Activated CD4-positive, alpha-beta T cell treated with anti-CD3 and anti-CD28 coated beads, Interleukin-10, Interleukin-2, amounts not matched to agents 100 ng/mL and 50 ng/mL, durations not matched to agents 16 hours and 8 hours (primary cell): ENCODE measurements around the gene IMP3.

Source experiments
- DNase-seq: peaks from one replicate; pipeline ENCODE4 v3.0.0-alpha.2; 2020

The IMP3 gene

DNA sequence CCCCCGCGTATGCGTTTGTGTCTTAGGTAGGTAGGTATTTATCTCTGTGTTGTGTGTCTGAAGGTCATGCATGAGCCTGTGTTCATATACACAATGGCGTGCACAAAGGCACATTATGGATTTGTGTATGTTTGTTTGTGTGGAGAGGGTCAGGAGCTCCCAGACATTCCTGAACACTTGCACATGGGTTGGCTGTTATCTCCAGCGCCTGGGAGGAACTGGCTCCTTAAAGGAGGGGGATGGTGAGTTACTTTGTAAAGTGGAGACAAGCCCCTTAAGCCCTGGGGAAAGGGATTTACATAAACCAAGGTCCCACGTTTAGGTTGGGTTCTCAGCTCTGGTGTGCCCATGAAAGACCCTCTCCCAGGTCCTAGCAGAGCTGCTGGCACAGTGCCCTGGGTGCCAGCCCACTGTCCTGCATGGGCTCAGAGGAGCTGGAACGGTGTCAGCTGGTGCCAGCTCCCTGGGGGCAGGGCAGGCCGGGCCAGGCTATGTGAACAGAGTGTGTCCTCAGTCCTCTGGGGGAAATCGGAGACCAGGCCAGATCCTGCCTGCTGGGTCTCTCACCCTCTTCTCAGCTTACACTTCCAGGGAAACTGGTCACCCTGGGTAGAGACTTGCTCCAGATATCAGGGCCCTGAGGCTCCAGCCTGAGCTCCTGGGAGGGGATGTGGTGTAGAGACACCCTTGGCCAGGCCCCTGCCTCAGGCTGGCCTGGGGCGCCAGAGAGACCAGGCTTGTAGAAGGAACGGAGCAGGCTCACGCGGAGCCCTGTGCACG is 32.8 kb upstream of the IMP3 start:
- no peak for DNase-seq

DNA sequence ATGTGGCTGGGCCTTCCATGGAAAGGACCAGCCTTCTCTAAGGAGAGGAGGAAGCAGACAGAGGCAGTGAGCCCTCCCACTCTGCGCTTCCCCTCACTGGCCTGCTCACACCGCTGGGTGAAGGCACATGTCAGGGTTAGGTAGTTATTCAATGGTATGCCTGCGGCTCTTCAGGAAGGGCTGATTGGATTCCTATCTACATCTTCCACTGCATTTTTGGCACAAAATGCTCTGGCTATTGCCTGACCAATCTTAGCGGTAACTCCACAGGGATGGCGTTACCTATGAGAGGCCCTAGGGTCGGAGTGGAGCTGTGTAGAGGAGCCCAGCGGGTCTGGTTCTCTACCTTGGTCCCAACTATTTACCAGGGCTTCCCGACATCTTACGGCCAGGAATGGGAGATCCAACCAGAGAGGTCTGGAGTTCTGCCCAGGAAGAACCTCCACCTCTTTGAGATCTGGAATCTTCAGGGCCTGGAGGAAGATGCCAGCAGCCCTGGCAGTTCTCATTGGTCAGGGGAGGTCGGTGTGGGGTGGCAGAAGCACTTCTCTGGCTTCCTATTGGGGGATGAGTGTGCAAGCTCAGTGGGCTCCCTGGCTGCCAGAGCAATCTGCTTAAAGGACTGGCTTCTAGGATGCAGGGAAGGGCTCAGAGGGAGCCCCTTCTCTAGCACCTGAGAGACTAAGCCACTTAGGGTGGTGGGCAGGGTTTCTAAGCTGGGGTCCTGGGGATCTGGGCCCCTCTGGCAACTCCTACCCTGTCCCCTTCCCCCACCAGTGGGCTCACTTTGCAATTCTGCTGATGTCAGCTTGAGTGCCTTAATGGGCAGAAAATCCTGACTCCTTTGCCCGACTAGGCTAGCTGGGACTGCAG is 31.9 kb upstream of the IMP3 start:
- DNase-seq, result no peak

- no peak for DNase-seq
These were observed 29.8 kb upstream of the IMP3 start for GRCh38 chr15:75669879-75670212.

- peak; percentile 24 for DNase-seq
These were observed 29.3 kb upstream of the IMP3 start for GRCh38 chr15:75669191-75669878.

- DNase-seq, result no peak
These were observed 26.9 kb upstream of the IMP3 start for GRCh38 chr15:75666823-75667501.

- DNase-seq, result no peak
These were observed 24.0 kb upstream of the IMP3 start for GRCh38 chr15:75663931-75664421.

DNA sequence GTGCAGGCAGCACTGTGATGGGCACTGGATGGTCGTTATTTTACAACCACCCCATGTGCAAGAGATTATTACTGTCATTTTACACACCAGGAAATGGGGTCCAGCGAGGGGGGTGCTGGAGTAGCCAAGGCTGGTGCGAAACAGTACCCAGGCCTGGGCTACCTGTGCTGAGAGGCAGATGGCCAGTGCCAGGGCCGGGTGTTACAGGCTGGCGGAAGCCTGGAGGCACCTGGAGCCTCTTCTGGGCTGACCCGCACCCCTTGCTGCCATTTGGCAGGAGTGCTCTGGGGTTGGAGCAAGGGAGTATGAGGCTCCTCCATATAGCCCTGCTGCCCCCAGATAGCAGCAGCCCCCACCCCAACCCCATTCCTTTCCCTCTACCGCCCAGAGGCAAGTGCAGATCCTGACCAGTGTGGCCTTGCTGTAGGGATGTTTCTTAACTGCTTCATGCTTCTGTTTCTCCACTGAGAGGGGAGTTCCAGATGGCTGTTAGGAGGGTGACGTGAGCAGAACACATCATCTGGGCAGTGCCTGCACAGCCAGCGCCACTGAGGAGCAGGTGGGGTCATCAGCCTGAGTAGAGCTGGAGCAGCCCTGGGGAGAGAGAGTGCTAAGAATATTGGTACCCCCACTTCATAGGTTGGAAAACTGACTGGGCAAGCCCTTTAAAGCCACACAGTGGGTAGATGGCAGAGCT is 22.9 kb upstream of the IMP3 start:
- no peak for DNase-seq

DNA sequence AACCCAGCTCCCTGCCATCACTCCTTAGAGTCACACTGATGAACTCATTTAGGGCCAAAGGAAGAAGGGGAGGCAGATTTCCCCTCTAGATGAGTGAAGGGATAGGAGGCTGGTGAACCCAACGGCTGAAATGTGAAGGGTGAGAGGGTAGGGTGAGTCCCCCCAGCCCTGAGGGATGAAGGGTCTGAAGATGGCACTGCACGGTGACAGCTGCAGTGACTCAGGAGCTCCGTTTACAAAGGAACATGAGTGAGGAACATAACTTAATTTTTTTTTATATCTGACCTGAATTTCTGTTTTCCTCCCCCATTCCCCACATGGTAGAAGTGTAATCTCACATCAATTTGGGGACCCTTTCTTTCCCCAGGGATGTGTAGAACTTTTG is 21.7 kb upstream of the IMP3 start:
- DNase-seq, result no peak

DNA sequence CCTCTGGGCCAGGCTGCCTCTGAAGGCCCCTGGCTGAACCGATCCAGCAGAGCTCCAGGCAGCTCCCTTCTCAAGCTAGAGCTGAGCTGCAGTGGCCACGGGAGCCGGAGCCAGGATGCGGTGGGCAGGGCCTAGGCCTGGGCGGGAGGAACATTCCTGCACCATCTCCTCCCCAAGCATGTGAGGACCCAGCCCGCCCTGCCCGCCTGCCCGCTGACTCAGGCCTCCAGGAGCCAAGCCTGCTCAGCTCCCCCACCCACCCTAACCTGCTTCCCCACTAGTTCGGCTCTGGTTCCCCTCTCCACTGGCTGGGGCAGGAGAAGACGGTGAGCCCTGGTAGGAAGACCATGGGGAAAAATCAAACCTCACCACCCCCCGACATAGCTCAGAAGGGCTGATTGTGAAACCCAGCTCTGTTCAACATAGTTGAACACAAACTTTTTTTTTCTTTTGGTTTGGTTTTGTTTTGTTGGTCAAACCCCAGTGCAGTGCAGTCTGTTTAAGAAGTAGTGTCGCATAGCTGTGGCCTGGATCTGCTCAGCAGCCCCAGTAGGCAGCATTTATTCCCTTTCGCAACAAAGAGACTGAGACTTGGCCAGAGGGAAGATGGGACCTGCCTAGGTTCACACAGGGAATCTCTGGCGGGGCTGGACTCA is 21.2 kb upstream of the IMP3 start:
- DNase-seq, result no peak

GRCh38 chr15:75659928-75660645 is 20.1 kb upstream of the IMP3 start:
- no peak for DNase-seq

DNA sequence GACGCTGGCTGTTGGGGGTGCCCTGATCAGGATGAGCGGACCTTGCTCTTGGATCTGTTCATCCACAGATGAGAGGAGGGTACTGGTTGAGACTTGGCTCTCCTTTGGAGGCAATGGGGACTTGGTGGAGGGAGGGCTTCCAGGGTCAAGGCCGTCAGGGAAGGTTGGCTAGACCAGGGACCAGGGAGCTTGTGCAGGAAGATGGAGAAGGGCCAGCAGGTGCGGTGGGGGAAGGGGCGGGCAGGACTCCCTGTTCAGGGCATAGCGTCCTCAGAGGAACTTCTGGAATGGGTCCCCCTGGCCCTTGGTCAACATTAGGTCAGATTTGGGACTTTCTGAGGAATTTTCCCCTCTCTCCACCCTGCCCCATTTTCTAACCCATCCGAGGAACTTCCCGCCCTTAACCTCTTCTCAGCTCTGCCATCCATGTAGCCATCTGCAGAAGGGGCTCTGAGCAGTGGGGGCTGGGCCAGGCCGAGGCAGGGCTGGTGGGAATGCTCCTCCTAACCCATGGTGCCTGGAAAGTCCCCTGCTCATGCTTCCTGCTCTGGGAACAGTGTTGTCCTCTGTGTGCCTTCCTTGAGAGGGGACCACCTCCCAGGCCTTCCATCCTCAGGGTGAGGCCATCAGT is 19.2 kb upstream of the IMP3 start:
- DNase-seq, result no peak

GRCh38 chr15:75656813-75657212 is 16.8 kb upstream of the IMP3 start:
- DNase-seq, result no peak

DNA sequence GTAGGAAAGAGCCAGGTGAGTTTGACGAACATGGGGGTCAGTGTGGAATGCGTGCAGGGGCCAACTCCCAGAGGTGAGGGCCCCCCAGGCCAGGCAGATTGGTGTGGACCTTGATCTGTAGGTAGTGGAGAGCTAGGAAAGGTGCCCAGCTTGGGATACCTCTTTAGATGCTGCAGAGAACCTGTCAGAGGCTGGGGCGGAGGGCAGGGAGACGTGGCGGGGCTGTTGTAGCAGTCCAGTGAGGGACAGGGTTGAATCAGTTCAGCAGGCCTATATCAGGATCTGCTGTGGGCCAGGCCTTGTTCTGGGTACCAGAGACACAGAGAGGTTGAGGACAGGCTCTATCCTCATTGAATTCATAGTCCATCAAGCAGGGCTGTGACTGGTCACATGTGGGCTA is 16.3 kb upstream of the IMP3 start:
- DNase-seq, result no peak

DNA sequence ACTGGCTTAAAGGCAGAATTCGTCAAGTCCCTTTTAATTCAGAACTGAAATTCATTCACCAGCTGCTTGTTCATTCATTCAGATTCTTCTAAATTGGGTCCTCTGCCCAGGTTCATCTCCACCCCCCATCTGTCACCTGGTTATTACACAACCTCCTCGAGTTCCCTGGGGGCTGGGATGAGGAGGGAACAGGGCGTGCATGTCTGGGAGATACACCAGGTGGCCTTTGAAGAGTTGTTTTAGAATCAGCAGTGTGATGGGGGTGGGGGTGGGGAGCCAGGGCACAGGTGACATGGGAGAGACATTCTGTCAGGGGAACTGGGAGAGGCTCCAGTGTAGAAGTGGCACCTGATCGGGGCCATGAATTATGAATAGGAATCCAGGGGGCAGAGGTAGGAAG is 15.9 kb upstream of the IMP3 start:
- no peak for DNase-seq

GRCh38 chr15:75654201-75654907 is 14.3 kb upstream of the IMP3 start:
- DNase-seq, result no peak

- no peak for DNase-seq
These were observed 13.4 kb upstream of the IMP3 start for GRCh38 chr15:75653347-75653913.

DNA sequence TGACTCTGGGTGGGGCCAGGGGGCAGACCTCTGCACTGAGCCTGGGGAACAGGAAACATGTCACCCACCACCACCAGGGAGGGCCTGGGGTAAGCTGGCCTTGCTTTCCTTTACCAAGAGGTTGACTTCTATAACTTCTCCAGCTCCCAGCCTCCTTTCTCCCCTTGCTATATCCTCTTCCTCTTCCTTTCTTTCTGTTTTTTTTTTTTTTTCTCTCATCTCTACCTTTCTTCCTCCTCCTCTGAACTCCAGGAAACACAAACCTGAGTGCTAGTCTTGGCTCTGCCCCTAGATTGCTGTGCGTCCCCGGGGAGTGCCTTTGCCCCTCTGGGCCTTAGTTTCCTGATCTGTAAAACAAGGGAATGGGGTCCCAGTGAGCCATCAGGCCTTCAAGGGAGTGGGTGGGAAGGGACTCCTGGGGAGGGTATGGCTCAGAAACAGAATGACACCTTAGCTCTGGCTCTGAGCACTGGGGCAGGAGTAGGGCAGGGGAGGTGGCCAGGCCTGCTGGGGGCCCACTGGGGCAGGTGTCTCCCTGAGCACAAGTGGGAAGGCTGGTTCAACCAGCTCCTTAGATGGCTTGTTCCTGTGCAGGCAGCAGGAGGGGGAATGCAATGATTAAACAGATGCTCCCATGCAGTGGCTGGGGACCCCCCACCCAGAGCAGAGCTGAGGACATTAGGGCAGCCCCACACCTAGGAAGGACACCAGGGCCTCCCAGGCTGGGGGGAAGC is 12.0 kb upstream of the IMP3 start:
- no peak for DNase-seq

DNA sequence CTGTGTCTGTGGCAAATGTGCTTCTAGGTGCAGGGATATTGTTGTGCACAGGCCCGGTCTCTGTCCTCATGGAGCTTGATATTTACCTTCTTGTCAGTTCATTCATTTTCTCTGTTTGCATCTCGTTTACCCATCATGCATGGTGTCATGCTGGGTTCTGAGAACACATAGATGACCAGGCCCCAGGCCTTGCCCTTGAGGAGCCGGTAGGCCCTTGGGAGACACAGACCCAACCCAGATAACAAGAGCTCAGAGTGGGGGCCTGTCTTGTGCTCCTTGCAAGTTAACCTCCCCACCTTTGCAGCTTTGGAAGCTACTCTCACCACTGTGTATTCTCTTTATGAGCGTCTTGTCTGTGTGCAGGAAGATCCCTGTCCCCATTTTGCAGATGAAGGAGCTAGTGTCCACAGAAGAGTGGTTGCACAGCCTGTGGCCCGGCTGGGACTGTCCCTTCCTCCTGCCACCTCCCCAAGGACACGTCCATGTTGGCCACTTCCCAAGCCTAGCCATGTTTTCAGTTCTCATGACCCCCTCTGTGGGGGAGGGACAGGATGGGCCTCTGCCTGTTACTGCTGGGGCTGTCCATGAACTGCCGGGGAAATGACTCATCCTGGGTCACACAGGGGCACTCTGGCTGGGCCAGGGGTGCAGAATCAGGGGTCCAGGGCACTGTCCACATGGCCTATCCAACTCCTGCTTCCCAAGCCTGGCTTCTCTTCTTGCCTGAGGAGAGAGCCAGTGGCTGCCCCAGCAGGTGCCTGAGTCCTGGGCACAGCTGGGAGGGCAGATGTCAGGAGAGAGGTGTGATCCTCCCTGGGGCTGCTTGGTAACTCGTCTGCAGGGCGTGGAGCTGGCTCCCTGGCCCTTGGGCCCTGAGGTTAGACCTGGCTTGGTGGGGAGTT is 11.1 kb upstream of the IMP3 start:
- DNase-seq, result no peak
